Esophagus squamous epithelium (tissue), 4 donors: Measurements from ENCODE around the gene TRPM1.

Source experiments
- POLR2A ChIP-seq, 4 donors: fragments of 450-650 bp; IDR thresholded peaks; one replicate each; pipeline ENCODE4 v1.6.1; 2017; ENCODE audit warnings: antibody characterized with exemption in 4 of 4, mild to moderate bottlenecking in 4 of 4, moderate library complexity in 3 of 4
- TF ChIP-seq, protein P1 (sequence below), 6 experiments: fragments of 450-650 bp in 4 of 6; fragments of 200-600 bp in 2 of 6; sonication (generic) in 2 of 6; IDR thresholded peaks; one replicate each; pipeline ENCODE4 v1.5.1; 2016 to 2019; ENCODE audit warnings: antibody characterized with exemption in 6 of 6, mild to moderate bottlenecking in 4 of 6, moderate library complexity in 4 of 6

- TF ChIP-seq, protein P1, sequence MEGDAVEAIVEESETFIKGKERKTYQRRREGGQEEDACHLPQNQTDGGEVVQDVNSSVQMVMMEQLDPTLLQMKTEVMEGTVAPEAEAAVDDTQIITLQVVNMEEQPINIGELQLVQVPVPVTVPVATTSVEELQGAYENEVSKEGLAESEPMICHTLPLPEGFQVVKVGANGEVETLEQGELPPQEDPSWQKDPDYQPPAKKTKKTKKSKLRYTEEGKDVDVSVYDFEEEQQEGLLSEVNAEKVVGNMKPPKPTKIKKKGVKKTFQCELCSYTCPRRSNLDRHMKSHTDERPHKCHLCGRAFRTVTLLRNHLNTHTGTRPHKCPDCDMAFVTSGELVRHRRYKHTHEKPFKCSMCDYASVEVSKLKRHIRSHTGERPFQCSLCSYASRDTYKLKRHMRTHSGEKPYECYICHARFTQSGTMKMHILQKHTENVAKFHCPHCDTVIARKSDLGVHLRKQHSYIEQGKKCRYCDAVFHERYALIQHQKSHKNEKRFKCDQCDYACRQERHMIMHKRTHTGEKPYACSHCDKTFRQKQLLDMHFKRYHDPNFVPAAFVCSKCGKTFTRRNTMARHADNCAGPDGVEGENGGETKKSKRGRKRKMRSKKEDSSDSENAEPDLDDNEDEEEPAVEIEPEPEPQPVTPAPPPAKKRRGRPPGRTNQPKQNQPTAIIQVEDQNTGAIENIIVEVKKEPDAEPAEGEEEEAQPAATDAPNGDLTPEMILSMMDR (IDR thresholded peaks at IDR 0.05), result no peak
- TF ChIP-seq POLR2A (IDR thresholded peaks at IDR 0.05), result no peak
Measured at GRCh38 chr15:31010036-31010435, 91.5 kb downstream of the TRPM1 start.
